AG09309 (cell line): ENCODE results near the gene ID2.
A peak's percentile ranks its signal among the peaks of the same experiment; 100 is the strongest.

Experiments used
- DNase-seq: peaks from one replicate; pipeline ENCODE4 v3.0.0-alpha.2; 2010; ENCODE audit warnings: low read depth
- H3K4me3 ChIP-seq: 2 replicates; pipeline ENCODE4 v1.5.1; 2011; ENCODE audit warnings: mild to moderate bottlenecking, low read depth, low read length, moderate library complexity; ENCODE audit not compliant: control insufficient read depth
- CTCF ChIP-seq: IDR thresholded peaks from 2 replicates; pipeline ENCODE4 v1.5.1; 2011; ENCODE audit warnings: mild to moderate bottlenecking, low read depth, low read length, inconsistent platforms; ENCODE audit not compliant: insufficient read depth, control insufficient read depth; ENCODE audit errors: missing control alignments

Gene ID2

GRCh38 chr2:8667896-8668512 is 13.9 kb upstream of the ID2 start:
- no peak for DNase-seq
- TF ChIP-seq CTCF, result no peak
- no peak overlapping the region for H3K4me3 ChIP-seq

- H3K4me3 ChIP-seq, result no peak overlapping the region
- DNase-seq, result peak; percentile 75
- no peak for TF ChIP-seq CTCF
These were observed 12.6 kb upstream of the ID2 start for GRCh38 chr2:8669157-8669817.

- no peak overlapping the region for H3K4me3 ChIP-seq
- DNase-seq, result no peak
- no peak for TF ChIP-seq CTCF
These were observed 11.3 kb upstream of the ID2 start for GRCh38 chr2:8670580-8670979.

- no peak for TF ChIP-seq CTCF
- no peak overlapping the region for H3K4me3 ChIP-seq
- no peak for DNase-seq
These were observed 10.7 kb upstream of the ID2 start for GRCh38 chr2:8671176-8671575.

- DNase-seq, result no peak
- no peak overlapping the region for H3K4me3 ChIP-seq
- TF ChIP-seq CTCF, result no peak
These were observed 10.1 kb upstream of the ID2 start for GRCh38 chr2:8671802-8672201.

- TF ChIP-seq CTCF, result no peak
- no peak for DNase-seq
- H3K4me3 ChIP-seq, result no peak overlapping the region
These were observed 8.9 kb upstream of the ID2 start for GRCh38 chr2:8672940-8673339.
